A673 (cell line): ENCODE results near the gene SAMD10. TPM values are rescaled to one million over a fixed set of nuclear protein-coding genes. Genes with fewer than 3 reads are reported as not detected.

Experiments
- BruUV-seq: library from RNA; stranded (reverse); fragments of 400-500 nt; replicated peaks from 2 replicates; lab custom pipeline; 2021; lab: Mats Ljungman, UMichigan
- CTCF ChIA-PET: fragments of 300-600 bp; sonication (Branson Sonifier 250); formaldehyde crosslinking; loops from one replicate; lab custom pipeline; 2022; ENCODE audit warnings: antibody characterized with exemption; lab: Charles Lee
- POLR2A ChIA-PET: fragments of 300-600 bp; sonication (Branson Sonifier 250); formaldehyde crosslinking; loops from one replicate; lab custom pipeline; 2022; ENCODE audit warnings: antibody characterized with exemption; ENCODE audit not compliant: low non-redundant PET; lab: Charles Lee
- DNase-seq: peaks from one replicate; pipeline ENCODE4 v3.0.0-alpha.2; 2015; ENCODE audit warnings: low spot score
- H3K27ac ChIP-seq: fragments of 200-600 bp; sonication (generic); 2 replicates; pipeline ENCODE4 v1.5.1; 2016; ENCODE audit warnings: mixed run types, low read depth, mild to moderate bottlenecking, mixed read lengths, antibody characterized with exemption, low read length; ENCODE audit not compliant: poor library complexity, severe bottlenecking
- H3K27me3 ChIP-seq: fragments of 200-600 bp; sonication (generic); replicated peaks from 2 replicates; pipeline ENCODE4 v1.6.1; 2017; ENCODE audit warnings: mixed run types, low read depth, mild to moderate bottlenecking, mixed read lengths, antibody characterized with exemption, low read length; ENCODE audit not compliant: insufficient read depth, poor library complexity
- H3K36me3 ChIP-seq: fragments of 200-600 bp; sonication (generic); 2 replicates; pipeline ENCODE4 v1.6.1; 2016; ENCODE audit warnings: mixed run types, mild to moderate bottlenecking, mixed read lengths, antibody characterized with exemption, low read length; ENCODE audit not compliant: insufficient read depth, poor library complexity, severe bottlenecking
- H3K4me1 ChIP-seq: fragments of 200-600 bp; sonication (generic); 2 replicates; pipeline ENCODE4 v1.6.1; 2017; ENCODE audit warnings: mixed run types, mild to moderate bottlenecking, mixed read lengths, antibody characterized with exemption, low read length; ENCODE audit not compliant: insufficient read depth, poor library complexity, severe bottlenecking
- H3K4me3 ChIP-seq: fragments of 200-600 bp; sonication (generic); 2 replicates; pipeline ENCODE4 v1.5.1; 2016; ENCODE audit warnings: low read depth, mixed run types, mild to moderate bottlenecking, mixed read lengths, low read length; ENCODE audit not compliant: poor library complexity, severe bottlenecking
- H3K9me3 ChIP-seq: fragments of 200-600 bp; sonication (generic); 2 replicates; pipeline ENCODE4 v1.6.1; 2016; ENCODE audit warnings: mixed run types, low read depth, mild to moderate bottlenecking, mixed read lengths, antibody characterized with exemption, low read length; ENCODE audit not compliant: poor library complexity, severe bottlenecking
- EZH2 ChIP-seq: fragments of 200-600 bp; sonication (generic); IDR thresholded peaks from 2 replicates; pipeline ENCODE4 v1.6.1; 2017; ENCODE audit warnings: borderline replicate concordance, low read depth, mild to moderate bottlenecking, mixed read lengths, antibody characterized with exemption, low read length; ENCODE audit not compliant: poor library complexity, severe bottlenecking
- intact Hi-C: fragments of 100-400 bp; cut with micrococcal nuclease; formaldehyde crosslinking; loops from one replicate; pipeline ENCODE4 v1.10.0; 2022; ENCODE audit not compliant: unreplicated experiment
- total RNA-seq: library from RNA; stranded (reverse); gene quantifications from 2 replicates; pipeline ENCODE4 v1.2.3, GENCODE V29; 2021
- TF ChIP-seq, protein P1 (sequence below): fragments of 300-800, 200-600 bp; sonication (generic); conservative IDR thresholded peaks from 2 replicates; pipeline ENCODE4 v1.5.1; 2017; ENCODE audit warnings: low read depth, mild to moderate bottlenecking, antibody characterized with exemption, low read length, moderate library complexity, mixed read lengths

The SAMD10 gene
- total RNA-seq, 1 experiment from 2014 or later = 6.3 TPM

DNA sequence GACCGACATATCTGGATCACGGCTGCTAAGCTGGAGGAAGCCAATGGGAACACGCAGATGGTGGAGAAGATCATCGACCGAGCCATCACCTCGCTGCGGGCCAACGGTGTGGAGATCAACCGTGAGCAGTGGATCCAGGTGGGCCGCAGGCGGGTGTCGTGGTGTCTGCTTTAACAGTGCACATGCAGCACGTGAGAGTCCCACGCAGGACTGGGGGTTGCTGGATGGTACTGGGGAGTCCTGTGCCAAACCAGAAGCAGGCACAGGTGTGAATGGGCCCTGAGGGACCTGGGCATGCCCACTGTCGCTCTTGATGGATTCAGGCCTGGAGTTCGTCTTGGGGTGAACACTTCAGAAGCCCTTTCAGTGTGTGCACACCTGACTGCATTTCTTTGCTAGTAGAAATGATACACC lies 31.9 kb upstream of the SAMD10 start:
- Histone ChIP-seq H3K27me3 (no peaks in the 10 kb centered on the region), H3K9me3 (no peaks in the 10 kb centered on the region), H3K4me3 (no peak overlapping the region), H3K36me3 (peaks cover 44% of the 10 kb centered on the region), H3K27ac (no peak overlapping the region), H3K4me1 (no peaks in the 10 kb centered on the region)
- ChIA-PET CTCF (no interaction called here), POLR2A (no interaction called here)
- no TSS peak for BruUV-seq
- DNase-seq = no peak
- TF ChIP-seq, protein P1, sequence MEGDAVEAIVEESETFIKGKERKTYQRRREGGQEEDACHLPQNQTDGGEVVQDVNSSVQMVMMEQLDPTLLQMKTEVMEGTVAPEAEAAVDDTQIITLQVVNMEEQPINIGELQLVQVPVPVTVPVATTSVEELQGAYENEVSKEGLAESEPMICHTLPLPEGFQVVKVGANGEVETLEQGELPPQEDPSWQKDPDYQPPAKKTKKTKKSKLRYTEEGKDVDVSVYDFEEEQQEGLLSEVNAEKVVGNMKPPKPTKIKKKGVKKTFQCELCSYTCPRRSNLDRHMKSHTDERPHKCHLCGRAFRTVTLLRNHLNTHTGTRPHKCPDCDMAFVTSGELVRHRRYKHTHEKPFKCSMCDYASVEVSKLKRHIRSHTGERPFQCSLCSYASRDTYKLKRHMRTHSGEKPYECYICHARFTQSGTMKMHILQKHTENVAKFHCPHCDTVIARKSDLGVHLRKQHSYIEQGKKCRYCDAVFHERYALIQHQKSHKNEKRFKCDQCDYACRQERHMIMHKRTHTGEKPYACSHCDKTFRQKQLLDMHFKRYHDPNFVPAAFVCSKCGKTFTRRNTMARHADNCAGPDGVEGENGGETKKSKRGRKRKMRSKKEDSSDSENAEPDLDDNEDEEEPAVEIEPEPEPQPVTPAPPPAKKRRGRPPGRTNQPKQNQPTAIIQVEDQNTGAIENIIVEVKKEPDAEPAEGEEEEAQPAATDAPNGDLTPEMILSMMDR = no peak
- no peak for TF ChIP-seq EZH2
- intact Hi-C loops = no loop called here

DNA sequence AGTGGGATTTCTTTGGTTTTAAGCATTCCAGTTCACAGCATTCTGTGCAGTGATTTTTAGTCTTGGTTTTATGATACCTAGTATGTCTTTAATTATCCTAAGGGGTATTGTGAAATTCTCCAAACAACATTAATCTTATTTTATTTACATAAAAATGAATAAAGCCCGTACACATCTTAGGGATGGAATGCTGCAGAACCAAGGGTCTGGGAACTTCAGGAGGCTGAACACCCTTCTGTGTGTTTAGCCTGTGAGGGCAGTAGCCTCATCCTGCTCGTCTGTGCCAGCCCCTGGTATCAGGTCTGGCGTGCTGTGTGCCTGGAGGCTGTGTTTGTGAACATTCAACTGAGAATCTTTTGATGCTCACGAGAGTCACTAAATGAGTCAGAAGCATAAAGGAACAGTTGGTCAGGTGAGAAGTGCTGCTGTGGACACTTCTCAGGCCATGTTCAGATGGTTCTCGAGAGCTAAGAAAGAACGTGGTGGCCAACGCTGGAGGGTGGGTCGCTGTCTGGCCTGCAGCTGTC lies 31.3 kb upstream of the SAMD10 start:
- BruUV-seq = no TSS peak
- no peak for TF ChIP-seq EZH2
- TF ChIP-seq, protein P1 = no peak
- H3K4me3 ChIP-seq = no peak overlapping the region
- ChIA-PET CTCF (no interaction called here), POLR2A (no interaction called here)
- DNase-seq = no peak
- intact Hi-C loops = no loop called here
- peaks cover 42% of the 10 kb centered on the region for H3K36me3 ChIP-seq
- no peak overlapping the region for H3K27ac ChIP-seq
- H3K4me1 ChIP-seq = no peaks in the 10 kb centered on the region
- no peaks in the 10 kb centered on the region for H3K9me3 ChIP-seq
- no peaks in the 10 kb centered on the region for H3K27me3 ChIP-seq

DNA sequence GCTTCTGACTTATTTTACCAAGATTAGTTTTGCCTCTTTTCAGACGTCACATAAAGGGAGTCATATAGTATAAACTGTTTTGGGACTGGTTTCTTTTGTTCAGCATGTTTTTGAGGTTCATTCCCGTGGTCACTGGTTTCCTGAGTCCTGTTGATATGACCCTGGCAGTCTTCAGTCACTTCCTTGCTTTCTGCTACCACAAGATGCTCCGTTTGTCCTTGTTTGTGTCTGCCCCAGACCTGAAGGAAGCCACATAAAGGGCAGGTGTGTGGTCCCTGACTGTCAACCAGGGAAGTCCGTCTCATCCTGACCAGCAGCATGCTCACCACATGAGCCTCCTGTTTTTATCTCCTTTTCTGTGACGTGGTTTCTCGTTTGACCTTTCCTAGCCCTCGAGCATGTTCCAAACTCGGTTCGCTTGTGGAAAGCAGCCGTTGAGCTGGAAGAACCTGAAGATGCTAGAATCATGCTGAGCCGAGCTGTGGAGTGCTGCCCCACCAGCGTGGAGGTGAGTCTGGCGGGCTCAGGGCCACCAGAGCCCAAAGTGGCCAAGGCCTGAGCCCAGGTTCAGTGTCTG lies 30.5 kb upstream of the SAMD10 start:
- ChIA-PET POLR2A (no interaction called here), CTCF (no interaction called here)

More for the DNA sequence above, 30.5 kb upstream of the SAMD10 start:
- no peak overlapping the region for H3K27ac ChIP-seq
- DNase-seq = no peak
- H3K36me3 ChIP-seq = peaks cover 47% of the 10 kb centered on the region
- intact Hi-C loops = no loop called here
- no peaks in the 10 kb centered on the region for H3K9me3 ChIP-seq
- no TSS peak for BruUV-seq
- no peak overlapping the region for H3K4me3 ChIP-seq
- H3K27me3 ChIP-seq = no peaks in the 10 kb centered on the region
- TF ChIP-seq, protein P1 = no peak
- no peak for TF ChIP-seq EZH2
- no peaks in the 10 kb centered on the region for H3K4me1 ChIP-seq
